ENCODE results near the gene RASA4B.

GRCh38 chr7:102466097-102466496, 51.5 kb downstream of the RASA4B start:
- TF ChIP-seq POLR2AphosphoS5 (IDR thresholded peaks at IDR 0.05; ENCODE audit: insufficient read depth, low read depth, low read length) (no peak), CTCF (IDR thresholded peaks at IDR 0.05; ENCODE audit: extremely low read depth in 1 of 2, insufficient read depth in 1 of 2, low read depth in 1 of 2, low read length in 2 of 2) (no peak), JUN (IDR thresholded peaks at IDR 0.05; ENCODE audit: borderline replicate concordance, insufficient read depth, insufficient read length, low read depth) (no peak), POLR2A (IDR thresholded peaks at IDR 0.05; ENCODE audit: low read depth, low read length) (no peak), EZH2 (IDR thresholded peaks at IDR 0.05; ENCODE audit: borderline replicate concordance, low read depth, low read length, severe bottlenecking) (no peak), FOS (IDR thresholded peaks at IDR 0.05; ENCODE audit: borderline replicate concordance, insufficient read depth, low read length) (no peak), MYC (IDR thresholded peaks at IDR 0.05; ENCODE audit: low read depth, low read length) (no peak), GATA2 (IDR thresholded peaks at IDR 0.05; ENCODE audit: insufficient read depth, insufficient read length, low read depth, low read length) (no peak)
- TF ChIP-seq, protein P1, sequence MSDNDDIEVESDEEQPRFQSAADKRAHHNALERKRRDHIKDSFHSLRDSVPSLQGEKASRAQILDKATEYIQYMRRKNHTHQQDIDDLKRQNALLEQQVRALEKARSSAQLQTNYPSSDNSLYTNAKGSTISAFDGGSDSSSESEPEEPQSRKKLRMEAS (IDR thresholded peaks at IDR 0.05; ENCODE audit: insufficient read depth, insufficient read length) = no peak

Data from endothelial cell of umbilical vein (primary cell).